ENCODE results near the gene AFTPH.

Gene AFTPH

GRCh38 chr2:64595397-64596176 is 71.5 kb downstream of the AFTPH start:
- Histone ChIP-seq H3K4me3 (ENCODE audit: low read length) (no peak overlapping the region), H3K27me3 (ENCODE audit: control insufficient read depth, insufficient read depth, low read length) (no peaks in the 10 kb centered on the region), H3K9ac (ENCODE audit: low read length) (no peak overlapping the region), H3K4me1 (ENCODE audit: control insufficient read depth, low read depth, low read length) (no peaks in the 10 kb centered on the region), H3K9me3 (ENCODE audit: control insufficient read depth, low read depth, low read length) (no peaks in the 10 kb centered on the region), H3K36me3 (ENCODE audit: control insufficient read depth, low read depth, low read length) (no peaks in the 10 kb centered on the region), H3K27ac (ENCODE audit: low read length) (no peak overlapping the region)

DNA sequence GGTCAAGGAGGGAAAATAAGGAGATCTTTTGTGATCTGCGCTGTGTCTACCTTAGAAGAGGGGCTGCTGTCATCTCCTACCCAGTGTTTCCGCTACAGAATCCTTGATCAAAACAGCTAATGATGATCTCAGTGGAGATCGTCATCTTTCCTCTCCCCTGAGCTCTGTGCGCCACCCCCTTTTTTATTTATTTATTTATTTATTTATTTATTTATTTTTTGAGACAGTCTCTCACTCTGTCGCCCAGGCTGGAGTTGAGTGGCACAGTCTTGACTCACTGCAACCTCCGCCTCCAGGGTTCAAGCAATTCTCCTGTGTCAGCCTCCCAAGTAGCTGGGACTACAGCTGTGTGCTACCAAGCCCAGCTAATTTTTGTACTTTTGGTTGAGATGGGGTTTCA is 74.1 kb downstream of the AFTPH start:
- H3K9me3 ChIP-seq (ENCODE audit: control insufficient read depth, low read depth, low read length), result no peaks in the 10 kb centered on the region
- H3K9ac ChIP-seq (ENCODE audit: low read length), result no peak overlapping the region
- H3K27me3 ChIP-seq (ENCODE audit: control insufficient read depth, insufficient read depth, low read length), result no peaks in the 10 kb centered on the region
- no peaks in the 10 kb centered on the region for H3K36me3 ChIP-seq (ENCODE audit: control insufficient read depth, low read depth, low read length)
- no peak overlapping the region for H3K4me3 ChIP-seq (ENCODE audit: low read length)
- H3K27ac ChIP-seq (ENCODE audit: low read length), result no peak overlapping the region
- no peaks in the 10 kb centered on the region for H3K4me1 ChIP-seq (ENCODE audit: control insufficient read depth, low read depth, low read length)

DNA sequence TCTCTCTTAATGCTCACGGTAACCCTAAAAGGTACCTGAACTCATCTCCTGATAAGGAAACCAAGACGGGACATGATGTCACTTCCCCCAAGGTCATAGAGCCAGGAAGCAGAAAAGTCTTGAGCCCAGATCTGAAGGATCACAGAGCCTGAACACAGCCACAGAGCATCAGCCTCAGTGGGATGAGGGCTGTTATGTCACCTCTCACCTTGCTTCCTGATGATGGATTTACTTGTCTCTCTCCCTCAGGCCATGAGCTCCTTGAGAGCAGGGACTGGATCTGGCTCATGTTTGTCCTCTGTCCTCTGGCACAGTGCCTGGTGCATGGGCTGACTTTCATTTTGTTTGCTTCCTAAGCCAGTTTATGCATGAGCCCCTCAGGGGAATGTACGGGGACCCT is 75.3 kb downstream of the AFTPH start:
- Histone ChIP-seq H3K9me3 (ENCODE audit: control insufficient read depth, low read depth, low read length) (no peaks in the 10 kb centered on the region), H3K4me1 (ENCODE audit: control insufficient read depth, low read depth, low read length) (no peaks in the 10 kb centered on the region), H3K27me3 (ENCODE audit: control insufficient read depth, insufficient read depth, low read length) (no peaks in the 10 kb centered on the region), H3K9ac (ENCODE audit: low read length) (no peak overlapping the region), H3K4me3 (ENCODE audit: low read length) (no peak overlapping the region), H3K36me3 (ENCODE audit: control insufficient read depth, low read depth, low read length) (no peaks in the 10 kb centered on the region), H3K27ac (ENCODE audit: low read length) (no peak overlapping the region)

DNA sequence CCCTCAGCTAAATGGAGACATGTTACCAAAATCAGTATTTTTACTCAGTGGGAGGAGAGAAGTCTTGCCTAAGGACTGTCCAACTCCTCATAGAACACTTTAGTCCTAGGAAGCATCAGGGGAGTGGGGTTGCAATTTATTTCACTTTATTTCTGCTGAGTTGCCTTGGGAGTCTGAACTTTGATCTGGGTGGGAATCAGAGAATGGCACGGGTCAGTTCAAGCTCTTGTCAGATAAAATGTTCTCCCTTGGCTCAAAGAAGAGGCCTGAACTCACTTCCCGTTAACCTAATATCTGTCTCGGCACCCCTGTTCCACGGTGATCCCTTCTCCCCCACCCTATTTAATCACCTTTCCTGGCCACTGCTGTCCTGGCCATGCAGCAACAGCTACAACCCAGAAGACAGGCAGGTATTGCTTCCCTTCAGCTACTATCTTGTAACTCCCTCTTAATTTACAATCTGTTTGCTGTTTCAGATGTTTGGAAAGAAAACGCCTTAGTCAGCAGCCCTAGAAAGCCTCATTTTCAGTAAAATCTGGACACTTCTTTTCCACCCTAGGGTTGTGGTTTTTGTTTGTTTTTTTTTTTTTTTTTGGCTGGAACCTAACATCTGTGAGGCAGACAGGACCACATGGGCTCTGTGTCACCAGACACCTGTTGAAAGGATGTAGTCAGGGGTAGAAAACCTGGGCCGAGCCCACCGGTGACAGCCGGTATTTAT is 77.1 kb downstream of the AFTPH start:
- H3K27ac ChIP-seq (ENCODE audit: low read length), result no peak overlapping the region
- H3K36me3 ChIP-seq (ENCODE audit: control insufficient read depth, low read depth, low read length), result no peaks in the 10 kb centered on the region
- H3K4me3 ChIP-seq (ENCODE audit: low read length), result no peak overlapping the region
- H3K9me3 ChIP-seq (ENCODE audit: control insufficient read depth, low read depth, low read length), result no peaks in the 10 kb centered on the region
- H3K4me1 ChIP-seq (ENCODE audit: control insufficient read depth, low read depth, low read length), result no peaks in the 10 kb centered on the region
- H3K9ac ChIP-seq (ENCODE audit: low read length), result no peak overlapping the region
- H3K27me3 ChIP-seq (ENCODE audit: control insufficient read depth, insufficient read depth, low read length), result no peaks in the 10 kb centered on the region

DNA sequence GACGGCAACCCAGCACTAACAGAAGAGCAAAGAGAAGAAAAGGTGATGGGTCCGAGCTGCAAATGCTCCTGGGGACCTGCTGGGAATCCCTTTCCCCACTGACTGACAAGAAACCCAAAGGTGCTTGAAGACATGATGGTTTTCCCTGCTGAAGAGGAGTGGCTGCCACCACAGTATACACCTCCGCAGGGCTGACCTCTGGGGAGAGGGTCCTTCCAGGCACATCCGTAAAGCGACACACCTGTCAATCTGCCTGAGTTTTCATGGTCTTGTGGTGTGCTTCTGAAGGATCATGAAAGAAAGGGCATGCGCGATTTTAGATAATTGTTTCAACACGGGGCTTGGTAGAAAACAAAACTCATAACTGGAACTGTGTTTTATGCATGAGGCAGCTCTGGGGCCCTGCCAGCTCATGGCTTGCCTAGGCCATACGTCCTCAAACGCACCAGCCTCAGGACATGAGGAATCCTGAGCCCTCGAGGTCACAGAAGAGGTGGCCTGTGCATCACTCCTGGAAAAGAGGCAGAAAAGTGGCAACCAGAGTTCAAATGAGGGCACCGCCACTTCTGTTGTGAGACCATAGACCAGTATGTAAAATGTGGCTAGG is 77.8 kb downstream of the AFTPH start:
- Histone ChIP-seq H3K9me3 (ENCODE audit: control insufficient read depth, low read depth, low read length) (no peaks in the 10 kb centered on the region), H3K4me3 (ENCODE audit: low read length) (no peak overlapping the region), H3K4me1 (ENCODE audit: control insufficient read depth, low read depth, low read length) (no peaks in the 10 kb centered on the region), H3K27ac (ENCODE audit: low read length) (no peak overlapping the region), H3K9ac (ENCODE audit: low read length) (no peak overlapping the region), H3K36me3 (ENCODE audit: control insufficient read depth, low read depth, low read length) (no peaks in the 10 kb centered on the region), H3K27me3 (ENCODE audit: control insufficient read depth, insufficient read depth, low read length) (no peaks in the 10 kb centered on the region)

GRCh38 chr2:64602436-64602835 is 78.3 kb downstream of the AFTPH start:
- no peaks in the 10 kb centered on the region for H3K4me1 ChIP-seq (ENCODE audit: control insufficient read depth, low read depth, low read length)
- no peak overlapping the region for H3K9ac ChIP-seq (ENCODE audit: low read length)
- H3K4me3 ChIP-seq (ENCODE audit: low read length), result no peak overlapping the region
- no peak overlapping the region for H3K27ac ChIP-seq (ENCODE audit: low read length)
- H3K27me3 ChIP-seq (ENCODE audit: control insufficient read depth, insufficient read depth, low read length), result no peaks in the 10 kb centered on the region
- no peaks in the 10 kb centered on the region for H3K9me3 ChIP-seq (ENCODE audit: control insufficient read depth, low read depth, low read length)
- no peaks in the 10 kb centered on the region for H3K36me3 ChIP-seq (ENCODE audit: control insufficient read depth, low read depth, low read length)

DNA sequence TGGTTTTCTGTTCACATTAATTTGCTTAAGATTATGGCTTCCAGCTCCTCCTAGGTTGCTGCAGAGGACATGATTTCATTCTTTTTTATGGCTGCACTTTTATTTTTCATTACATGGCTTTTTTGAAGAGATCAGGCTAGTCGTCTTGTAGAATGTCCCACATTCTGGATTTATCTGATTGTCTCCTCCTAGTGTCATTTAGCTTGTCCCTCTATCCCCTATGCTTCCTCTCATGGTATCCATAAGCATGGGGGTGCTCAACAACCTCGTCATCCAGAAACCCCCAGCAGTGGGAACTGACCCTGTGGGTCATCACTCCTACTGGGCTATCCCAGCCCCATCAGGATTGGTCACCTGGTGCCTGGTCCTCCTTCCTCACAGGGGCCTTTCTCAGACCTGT is 80.0 kb downstream of the AFTPH start:
- H3K27ac ChIP-seq (ENCODE audit: low read length), result no peak overlapping the region
- H3K9ac ChIP-seq (ENCODE audit: low read length), result no peak overlapping the region
- no peaks in the 10 kb centered on the region for H3K4me1 ChIP-seq (ENCODE audit: control insufficient read depth, low read depth, low read length)
- H3K36me3 ChIP-seq (ENCODE audit: control insufficient read depth, low read depth, low read length), result no peaks in the 10 kb centered on the region
- peaks cover 11% of the 10 kb centered on the region for H3K27me3 ChIP-seq (ENCODE audit: control insufficient read depth, insufficient read depth, low read length)
- H3K4me3 ChIP-seq (ENCODE audit: low read length), result no peak overlapping the region
- H3K9me3 ChIP-seq (ENCODE audit: control insufficient read depth, low read depth, low read length), result no peaks in the 10 kb centered on the region

- Histone ChIP-seq H3K36me3 (ENCODE audit: control insufficient read depth, low read depth, low read length) (no peaks in the 10 kb centered on the region), H3K9me3 (ENCODE audit: control insufficient read depth, low read depth, low read length) (no peaks in the 10 kb centered on the region), H3K27ac (ENCODE audit: low read length) (no peak overlapping the region), H3K4me3 (ENCODE audit: low read length) (no peak overlapping the region), H3K9ac (ENCODE audit: low read length) (no peak overlapping the region), H3K4me1 (ENCODE audit: control insufficient read depth, low read depth, low read length) (no peaks in the 10 kb centered on the region), H3K27me3 (ENCODE audit: control insufficient read depth, insufficient read depth, low read length) (peaks cover 13% of the 10 kb centered on the region)
These were observed 80.9 kb downstream of the AFTPH start for GRCh38 chr2:64605026-64605471.

- Histone ChIP-seq H3K27ac (ENCODE audit: low read length) (no peak overlapping the region), H3K27me3 (ENCODE audit: control insufficient read depth, insufficient read depth, low read length) (peaks cover 14% of the 10 kb centered on the region), H3K4me3 (ENCODE audit: low read length) (no peak overlapping the region), H3K36me3 (ENCODE audit: control insufficient read depth, low read depth, low read length) (no peaks in the 10 kb centered on the region), H3K9ac (ENCODE audit: low read length) (no peak overlapping the region), H3K4me1 (ENCODE audit: control insufficient read depth, low read depth, low read length) (no peaks in the 10 kb centered on the region), H3K9me3 (ENCODE audit: control insufficient read depth, low read depth, low read length) (no peaks in the 10 kb centered on the region)
These were observed 81.9 kb downstream of the AFTPH start for GRCh38 chr2:64605991-64606478.

DNA sequence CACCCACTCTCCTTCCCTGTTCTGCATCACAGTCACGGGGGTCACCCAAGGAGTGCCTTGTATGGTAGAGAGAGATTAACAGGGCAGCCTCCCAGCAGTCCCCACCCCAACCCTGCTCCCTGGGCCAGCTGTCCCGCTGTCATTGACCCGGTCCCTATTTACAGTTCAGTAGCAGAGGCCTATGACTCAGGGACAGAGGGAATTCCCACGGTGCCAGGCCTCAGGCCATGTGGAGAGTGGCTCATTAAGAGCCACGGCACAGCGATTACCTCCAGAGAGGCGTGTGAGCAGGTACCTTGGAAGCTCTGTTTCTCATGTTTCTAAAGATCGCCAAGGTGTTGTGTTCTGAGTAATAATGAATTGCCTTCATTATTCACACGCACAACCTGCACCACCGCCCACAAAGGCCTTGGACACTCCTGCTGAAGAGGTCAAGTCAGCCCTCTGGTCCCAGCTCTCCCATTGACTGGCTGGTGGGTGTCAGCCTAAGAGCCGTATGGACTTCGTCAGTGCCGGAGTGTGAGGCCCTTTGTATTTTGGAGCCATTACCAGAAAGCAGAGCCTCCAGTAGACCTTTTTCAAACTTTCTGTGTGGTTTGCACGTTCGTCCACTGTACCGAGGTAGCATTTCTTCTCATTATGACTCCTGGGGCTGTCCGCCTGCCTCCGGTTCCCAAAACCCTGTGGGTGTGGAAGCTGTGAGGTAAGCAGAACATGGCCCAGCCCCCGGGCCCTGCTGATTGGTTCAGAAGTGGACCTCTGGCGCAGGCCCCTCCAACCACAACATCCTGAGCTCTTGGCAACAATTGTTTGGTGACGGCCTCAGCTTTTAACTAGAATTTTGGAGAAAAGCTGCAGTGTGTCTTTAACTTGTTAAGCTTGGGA is 82.6 kb downstream of the AFTPH start:
- no peak overlapping the region for H3K27ac ChIP-seq (ENCODE audit: low read length)
- no peak overlapping the region for H3K4me3 ChIP-seq (ENCODE audit: low read length)
- H3K27me3 ChIP-seq (ENCODE audit: control insufficient read depth, insufficient read depth, low read length), result peaks cover 14% of the 10 kb centered on the region
- no peaks in the 10 kb centered on the region for H3K9me3 ChIP-seq (ENCODE audit: control insufficient read depth, low read depth, low read length)
- H3K4me1 ChIP-seq (ENCODE audit: control insufficient read depth, low read depth, low read length), result no peaks in the 10 kb centered on the region
- no peaks in the 10 kb centered on the region for H3K36me3 ChIP-seq (ENCODE audit: control insufficient read depth, low read depth, low read length)
- H3K9ac ChIP-seq (ENCODE audit: low read length), result no peak overlapping the region
